CD8-positive, alpha-beta memory T cell (primary cell): ENCODE data around the gene UBAP2. TPM values are rescaled to one million over a fixed set of nuclear protein-coding genes. Genes with fewer than 3 reads are reported as not detected.

Experiments
- CTCF ChIA-PET: fragments of 350-600 bp; sonication (Branson Sonifier 250); formaldehyde crosslinking; loops from one replicate; lab custom pipeline; 2021; ENCODE audit warnings: antibody characterized with exemption; lab: Charles Lee
- POLR2A ChIA-PET: fragments of 350-600 bp; sonication (Branson Sonifier 250); formaldehyde crosslinking; loops from one replicate; lab custom pipeline; 2021; ENCODE audit warnings: antibody characterized with exemption; lab: Charles Lee
- DNase-seq, 5 donors: peaks; one replicate each; pipeline versions ENCODE4 v3.0.0 to v3.0.0-alpha.2; 2020 to 2022; ENCODE audit warnings: mixed read lengths in 1 of 5
- H3K27ac ChIP-seq: one replicate; pipeline ENCODE4 v1.7.0; 2013; ENCODE audit warnings: low read depth, mild to moderate bottlenecking, low read length, moderate library complexity
- H3K27me3 ChIP-seq: 2 replicates; pipeline ENCODE4 v1.7.0; 2013; ENCODE audit warnings: low read length, mild to moderate bottlenecking; ENCODE audit not compliant: insufficient read depth, poor library complexity, severe bottlenecking
- H3K36me3 ChIP-seq: 2 replicates; pipeline ENCODE4 v1.7.0; 2013; ENCODE audit warnings: mild to moderate bottlenecking, low read length, moderate library complexity; ENCODE audit not compliant: insufficient read depth
- H3K4me1 ChIP-seq: 2 replicates; pipeline ENCODE4 v1.7.0; 2013; ENCODE audit warnings: mild to moderate bottlenecking, low read length, moderate library complexity; ENCODE audit not compliant: insufficient read depth
- H3K4me3 ChIP-seq: 2 replicates; pipeline ENCODE4 v1.7.0; 2013; ENCODE audit warnings: mild to moderate bottlenecking, low read length
- H3K9me3 ChIP-seq: 2 replicates; pipeline ENCODE4 v1.7.0; 2013; ENCODE audit warnings: mild to moderate bottlenecking, low read length
- H3K27ac Mint-ChIP-seq, 8 donors: one replicate each; pipeline ENCODE4 v1.8.0; 2020 to 2021; ENCODE audit warnings: mixed read lengths in 8 of 8, mild to moderate bottlenecking in 6 of 8, inconsistent platforms in 3 of 8, moderate library complexity in 3 of 8
- H3K27me3 Mint-ChIP-seq, 2 donors: one replicate each; pipeline ENCODE4 v1.8.0; 2020 to 2021; ENCODE audit warnings: mixed read lengths in 2 of 2, mild to moderate bottlenecking in 1 of 2, moderate library complexity in 1 of 2
- H3K36me3 Mint-ChIP-seq, 3 donors: one replicate each; pipeline ENCODE4 v1.8.0; 2020 to 2021; ENCODE audit warnings: mixed read lengths in 3 of 3, inconsistent platforms in 1 of 3, mild to moderate bottlenecking in 1 of 3
- H3K4me1 Mint-ChIP-seq, 3 donors: one replicate each; pipeline ENCODE4 v1.8.0; 2020 to 2021; ENCODE audit warnings: mixed read lengths in 3 of 3, inconsistent platforms in 1 of 3, mild to moderate bottlenecking in 1 of 3
- H3K4me3 Mint-ChIP-seq, 7 donors: one replicate each; pipeline ENCODE4 v1.8.0; 2020 to 2021; ENCODE audit warnings: mixed read lengths in 7 of 7, mild to moderate bottlenecking in 6 of 7, moderate library complexity in 4 of 7, inconsistent platforms in 2 of 7
- H3K9me3 Mint-ChIP-seq, 5 donors: one replicate each; pipeline ENCODE4 v1.8.0; 2020 to 2022; ENCODE audit warnings: mixed read lengths in 5 of 5, mild to moderate bottlenecking in 3 of 5, moderate library complexity in 2 of 5, inconsistent platforms in 1 of 5
- polyA plus RNA-seq: library from polyadenylated mRNA; unstranded; fragments of 300-500 nt; fragmentation: Illumina TruSeq; gene quantifications from one replicate; pipeline ENCODE4 v1.2.3, GENCODE V29; 2021
- total RNA-seq, 2 experiments: library from RNA; stranded (reverse); gene quantifications; one replicate each; pipeline ENCODE4 v1.2.3, GENCODE V29; 2021

The UBAP2 gene
- total and polyA plus RNA-seq, 3 experiments from 2014 or later = 16.3 to 51.7 (median 50.0) TPM

GRCh38 chr9:34085581-34086500 is 37.2 kb upstream of the UBAP2 start:
- ChIA-PET POLR2A (no interaction called here), CTCF (no interaction called here)
- Histone ChIP-seq H3K27me3 (no peaks in the 10 kb centered on the region), H3K27ac (no peak overlapping the region), H3K4me3 (no peak overlapping the region), H3K4me1 (no peaks in the 10 kb centered on the region), H3K36me3 (peaks cover 15% of the 10 kb centered on the region), H3K9me3 (no peaks in the 10 kb centered on the region)
- Mint-ChIP-seq H3K27me3 (no peaks in the 10 kb centered on the region), H3K4me3 (no peak overlapping the region), H3K4me1 (no peaks in the 10 kb centered on the region), H3K9me3 (no peaks in the 10 kb centered on the region), H3K27ac (peak overlapping the region in 3 of 8 donors; percentile 57 to 91 (median 82)), H3K36me3 (peaks cover 0 to 50% (median 18%) of the 10 kb centered on the region in 3 donors)
- no peak for DNase-seq

GRCh38 chr9:34084562-34084961 is 35.9 kb upstream of the UBAP2 start:
- Mint-ChIP-seq H3K4me3 (no peak overlapping the region), H3K9me3 (no peaks in the 10 kb centered on the region), H3K4me1 (no peaks in the 10 kb centered on the region), H3K36me3 (peaks cover 0 to 38% (median 15%) of the 10 kb centered on the region in 3 donors), H3K27me3 (no peaks in the 10 kb centered on the region), H3K27ac (peak overlapping the region in 5 of 8 donors; percentile 6 to 65 (median 17))
- ChIA-PET POLR2A (no interaction called here), CTCF (interaction anchor here (2.2 kb wide), 1 partner anchor 10 kb away, joined by 7 read pairs; no protein-coding TSS in a partner anchor)
- Histone ChIP-seq H3K9me3 (no peaks in the 10 kb centered on the region), H3K4me1 (no peaks in the 10 kb centered on the region), H3K27ac (no peak overlapping the region), H3K4me3 (no peak overlapping the region), H3K27me3 (no peaks in the 10 kb centered on the region), H3K36me3 (peaks cover 15% of the 10 kb centered on the region)
- DNase-seq = no peak

- ChIA-PET CTCF (interaction anchor here (2.9 kb wide), 1 partner anchor 12 kb away, joined by 16 read pairs; no protein-coding TSS in a partner anchor), POLR2A (interaction anchor here (0.6 kb wide), 1 partner anchor 99 kb away, joined by 3 read pairs; no protein-coding TSS in a partner anchor)
Observed at GRCh38 chr9:34079181-34079580, 30.5 kb upstream of the UBAP2 start.

GRCh38 chr9:34072868-34073590 is 24.3 kb upstream of the UBAP2 start:
- ChIA-PET POLR2A (no interaction called here), CTCF (interaction anchor here (0.9 to 2.1 kb wide), 6 partner anchors 11 to 260 kb away, joined by 3 to 7 read pairs (median 5); partner anchors contain the start of gene UBAP1)
- Histone ChIP-seq H3K27ac (no peak overlapping the region), H3K27me3 (no peaks in the 10 kb centered on the region), H3K4me1 (no peaks in the 10 kb centered on the region), H3K9me3 (no peaks in the 10 kb centered on the region), H3K4me3 (no peak overlapping the region), H3K36me3 (no peaks in the 10 kb centered on the region)
- no peak for DNase-seq
- Mint-ChIP-seq H3K9me3 (no peaks in the 10 kb centered on the region), H3K4me3 (no peak overlapping the region), H3K27ac (peak overlapping the region in 1 of 8 donors; percentile 12), H3K27me3 (no peaks in the 10 kb centered on the region), H3K36me3 (no peaks in the 10 kb centered on the region), H3K4me1 (peaks cover 0 to 10% (median 9%) of the 10 kb centered on the region in 3 donors)

More at GRCh38 chr9:34079181-34079580, 30.5 kb upstream of the UBAP2 start:
- no peaks in the 10 kb centered on the region for H3K36me3 ChIP-seq
- H3K4me3 ChIP-seq = no peak overlapping the region
- no peak overlapping the region for H3K27ac Mint-ChIP-seq
- H3K27me3 Mint-ChIP-seq = no peaks in the 10 kb centered on the region
- H3K4me3 Mint-ChIP-seq = no peak overlapping the region
- H3K4me1 Mint-ChIP-seq = peaks cover 0 to 3% (median 2%) of the 10 kb centered on the region in 3 donors
- H3K9me3 ChIP-seq = no peaks in the 10 kb centered on the region
- no peaks in the 10 kb centered on the region for H3K9me3 Mint-ChIP-seq
- DNase-seq = no peak
- no peaks in the 10 kb centered on the region for H3K4me1 ChIP-seq
- no peaks in the 10 kb centered on the region for H3K36me3 Mint-ChIP-seq
- no peak overlapping the region for H3K27ac ChIP-seq
- no peaks in the 10 kb centered on the region for H3K27me3 ChIP-seq

GRCh38 chr9:34072410-34072809 is 23.7 kb upstream of the UBAP2 start:
- H3K27me3 Mint-ChIP-seq = no peaks in the 10 kb centered on the region
- H3K4me3 ChIP-seq = no peak overlapping the region
- no peaks in the 10 kb centered on the region for H3K36me3 Mint-ChIP-seq
- no peaks in the 10 kb centered on the region for H3K9me3 Mint-ChIP-seq
- H3K9me3 ChIP-seq = no peaks in the 10 kb centered on the region
- H3K27ac Mint-ChIP-seq = peak overlapping the region in 1 of 8 donors; percentile 36
- CTCF ChIA-PET = interaction anchor here (2.0 kb wide), 1 partner anchor 259 kb away, joined by 6 read pairs; no protein-coding TSS in a partner anchor
- H3K36me3 ChIP-seq = no peaks in the 10 kb centered on the region
- H3K27ac ChIP-seq = no peak overlapping the region
- DNase-seq = no peak
- POLR2A ChIA-PET = no interaction called here
- H3K4me1 ChIP-seq = no peaks in the 10 kb centered on the region
- H3K4me1 Mint-ChIP-seq = peaks cover 0 to 10% (median 9%) of the 10 kb centered on the region in 3 donors
- H3K4me3 Mint-ChIP-seq = no peak overlapping the region
- no peaks in the 10 kb centered on the region for H3K27me3 ChIP-seq

GRCh38 chr9:34070606-34071324 is 22.1 kb upstream of the UBAP2 start:
- H3K36me3 Mint-ChIP-seq = no peaks in the 10 kb centered on the region
- Histone ChIP-seq H3K27ac (no peak overlapping the region), H3K27me3 (no peaks in the 10 kb centered on the region), H3K9me3 (no peaks in the 10 kb centered on the region), H3K36me3 (no peaks in the 10 kb centered on the region), H3K4me3 (no peak overlapping the region), H3K4me1 (no peaks in the 10 kb centered on the region)
- peak overlapping the region in 1 of 8 donors; percentile 35 for H3K27ac Mint-ChIP-seq
- H3K4me1 Mint-ChIP-seq = peaks cover 0 to 10% (median 9%) of the 10 kb centered on the region in 3 donors
- no peaks in the 10 kb centered on the region for H3K27me3 Mint-ChIP-seq
- no peaks in the 10 kb centered on the region for H3K9me3 Mint-ChIP-seq
- ChIA-PET CTCF (interaction anchor here (1.3 kb wide), 1 partner anchor 10 kb away, joined by 3 read pairs; no protein-coding TSS in a partner anchor), POLR2A (no interaction called here)
- no peak overlapping the region for H3K4me3 Mint-ChIP-seq
- no peak for DNase-seq

GRCh38 chr9:34069831-34070230 is 21.1 kb upstream of the UBAP2 start:
- Histone ChIP-seq H3K36me3 (no peaks in the 10 kb centered on the region), H3K4me1 (no peaks in the 10 kb centered on the region), H3K27ac (no peak overlapping the region), H3K27me3 (no peaks in the 10 kb centered on the region), H3K4me3 (no peak overlapping the region), H3K9me3 (no peaks in the 10 kb centered on the region)
- POLR2A ChIA-PET = no interaction called here
- Mint-ChIP-seq H3K9me3 (no peaks in the 10 kb centered on the region), H3K4me1 (peaks cover 0 to 10% (median 9%) of the 10 kb centered on the region in 3 donors), H3K27me3 (no peaks in the 10 kb centered on the region), H3K36me3 (no peaks in the 10 kb centered on the region), H3K27ac (peak overlapping the region in 1 of 8 donors; percentile 57), H3K4me3 (peak overlapping the region in 1 of 7 donors; percentile 20)
- DNase-seq = no peak
- CTCF ChIA-PET = no interaction called here
